Stimulated activated CD8-positive, alpha-beta memory T cell treated with anti-CD3 and anti-CD28 coated beads, Interleukin-7, amount 100 ng/mL, for 48 hours (primary cell): ENCODE measurements around the gene EXD3.
"Not testable (repeated sequence)": the region's sequence is repeated elsewhere in the genome, so short reads cannot be mapped to it uniquely, and the experiment has no call there.

ENCODE experiments used
- DNase-seq, 2 donors: peaks; one replicate each; pipeline ENCODE4 v3.0.0-alpha.2; 2020; ENCODE audit warnings: low read depth in 1 of 2; ENCODE audit errors: extremely low read depth in 1 of 2

Gene EXD3

GRCh38 chr9:137381501-137382443 is 41.2 kb downstream of the EXD3 start:
- DNase-seq = no peak

- DNase-seq = no peak
These were observed 42.4 kb downstream of the EXD3 start for GRCh38 chr9:137380606-137381005.

GRCh38 chr9:137380171-137380570 is 42.8 kb downstream of the EXD3 start:
- DNase-seq = no peak

DNA sequence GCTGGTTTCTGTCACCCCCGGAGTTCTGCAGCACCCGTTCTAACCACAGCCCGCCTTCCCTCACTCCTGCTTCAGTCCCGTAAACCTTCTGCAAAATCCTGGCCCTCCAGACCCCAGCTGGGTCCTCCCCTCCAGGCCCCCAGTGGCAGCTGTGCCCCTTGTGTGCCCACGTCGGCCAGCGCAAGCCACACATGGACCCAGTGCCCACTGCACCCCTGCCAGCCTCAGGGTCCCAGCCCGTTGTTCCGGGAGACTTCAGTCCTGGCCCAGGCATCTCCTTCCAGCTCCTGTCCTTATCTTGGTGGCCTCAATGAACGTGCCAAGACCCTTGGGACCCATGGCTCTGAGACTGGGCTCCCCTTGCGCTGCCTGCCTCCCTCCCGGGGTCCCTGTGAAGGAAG is 43.2 kb downstream of the EXD3 start:
- no peak for DNase-seq

DNA sequence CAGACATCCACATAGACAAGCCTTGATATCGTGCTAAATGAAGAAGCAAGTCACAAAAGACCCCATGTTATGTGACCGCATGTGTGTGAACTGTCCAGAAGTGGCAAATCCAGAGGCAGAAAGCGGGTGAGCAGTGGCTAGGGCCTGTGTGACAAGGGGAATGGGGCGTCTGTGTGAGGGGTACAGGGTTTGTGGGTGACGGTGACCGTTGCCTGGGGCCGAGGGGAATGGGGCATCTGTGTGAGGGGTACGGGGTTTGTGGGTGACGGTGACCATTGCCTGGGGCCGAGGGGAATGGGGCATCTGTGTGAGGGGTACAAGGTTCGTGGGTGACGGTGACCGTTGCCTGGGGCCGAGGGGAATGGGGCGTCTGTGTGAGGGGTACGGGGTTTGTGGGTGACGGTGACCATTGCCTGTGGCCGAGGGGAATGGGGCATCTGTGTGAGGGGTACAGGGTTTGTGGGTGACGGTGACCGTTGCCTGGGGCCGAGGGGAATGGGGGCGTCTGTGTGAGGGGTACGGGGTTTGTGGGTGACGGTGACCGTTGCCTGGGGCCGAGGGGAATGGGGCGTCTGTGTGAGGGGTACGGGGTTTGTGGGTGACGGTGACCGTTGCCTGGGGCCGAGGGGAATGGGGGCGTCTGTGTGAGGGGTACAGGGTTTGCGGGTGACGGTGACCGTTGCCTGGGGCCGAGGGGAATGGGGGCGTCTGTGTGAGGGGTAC is 44.1 kb downstream of the EXD3 start:
- not testable (repeated sequence) for DNase-seq

GRCh38 chr9:137376386-137376785 is 46.6 kb downstream of the EXD3 start:
- no peak for DNase-seq

GRCh38 chr9:137375321-137376058 is 47.5 kb downstream of the EXD3 start:
- no peak for DNase-seq

DNA sequence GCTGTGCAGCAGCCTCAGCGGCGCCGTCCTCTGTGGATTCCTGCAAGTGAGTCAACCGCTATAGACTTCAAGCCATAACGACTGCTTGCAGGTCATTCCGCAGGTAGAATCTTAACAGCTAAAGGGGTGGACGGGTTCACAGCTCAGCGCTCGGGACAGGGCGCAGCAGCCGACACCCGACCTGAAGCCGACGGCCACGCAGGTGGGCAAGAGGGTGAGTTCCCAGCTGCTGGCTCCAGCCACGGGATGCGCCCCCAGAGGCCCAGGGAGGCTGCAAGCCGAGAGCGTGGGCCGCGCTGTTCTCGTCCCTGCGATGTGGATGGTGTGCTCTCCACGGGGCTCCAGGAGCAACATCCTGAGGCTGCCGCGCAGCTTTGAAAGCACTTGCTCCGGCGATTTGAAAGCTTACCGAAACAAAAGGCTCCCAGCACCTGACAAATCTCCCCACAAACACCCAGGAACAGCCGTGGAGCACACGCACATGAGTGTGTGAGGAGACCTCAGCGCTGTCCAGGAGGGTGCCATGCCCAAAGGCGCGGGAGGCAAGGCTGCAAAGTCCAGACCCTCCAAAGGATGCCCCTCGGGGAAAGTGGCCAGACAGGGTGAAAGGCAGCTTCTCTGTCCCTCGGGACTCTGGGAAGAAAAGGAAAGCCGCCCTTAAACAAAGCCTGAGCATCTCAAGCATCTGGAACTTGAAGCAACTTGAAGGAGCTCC is 48.7 kb downstream of the EXD3 start:
- DNase-seq = no peak

DNA sequence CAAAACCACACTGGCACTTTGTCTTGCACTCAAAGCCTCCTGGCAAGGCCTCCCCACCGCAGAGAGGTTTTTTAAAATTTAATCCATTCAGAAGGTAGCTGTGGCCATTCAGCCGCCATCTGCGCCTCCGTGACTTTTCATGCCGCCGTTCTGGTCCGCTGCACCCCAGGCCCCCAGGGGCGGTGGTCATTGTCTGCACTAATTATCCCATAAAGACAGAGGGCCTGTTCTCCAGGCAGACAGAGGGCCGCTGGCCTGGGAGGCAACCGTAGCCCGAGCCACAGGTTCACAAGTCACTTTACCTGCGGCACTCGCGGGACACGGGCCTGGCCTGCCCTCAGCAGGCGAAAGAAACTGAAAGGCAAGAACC is 49.4 kb downstream of the EXD3 start:
- no peak for DNase-seq

- no peak for DNase-seq
These were observed 50.0 kb downstream of the EXD3 start for GRCh38 chr9:137372693-137373610.

DNA sequence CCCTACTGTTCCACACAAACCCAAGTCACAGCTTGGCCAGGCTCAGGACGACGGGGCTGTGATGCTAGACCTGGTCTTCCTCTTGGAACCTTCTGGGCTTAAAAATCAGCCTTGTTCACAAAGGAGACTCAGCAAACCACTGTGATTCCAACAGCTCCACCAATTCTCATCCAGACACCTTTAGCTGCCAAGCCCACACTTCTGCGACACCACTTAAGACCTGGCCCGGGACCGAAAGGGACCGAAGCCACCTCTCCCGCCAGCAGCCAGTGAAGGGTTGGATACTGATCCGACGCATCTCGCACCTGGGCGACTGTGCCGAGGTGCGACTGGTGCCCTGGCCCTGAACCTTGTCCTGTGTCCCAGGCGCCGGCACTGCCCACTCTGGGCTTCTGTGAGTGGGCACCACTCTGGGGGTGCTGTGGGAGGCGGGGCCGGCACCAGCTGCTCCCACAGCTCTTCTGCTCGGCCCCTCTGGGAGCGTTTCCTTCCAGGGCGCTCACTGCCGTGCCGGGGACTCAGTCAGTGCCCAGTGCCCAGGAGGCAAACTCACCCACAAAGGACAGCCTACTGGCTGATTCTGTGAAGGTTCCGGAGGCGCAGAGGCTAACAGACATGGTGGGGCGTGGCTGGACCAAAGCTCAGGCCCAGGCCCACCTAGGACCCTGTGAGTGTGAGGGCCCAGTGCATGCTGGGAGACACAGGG is 50.9 kb downstream of the EXD3 start:
- DNase-seq = no peak

GRCh38 chr9:137371521-137371941 is 51.4 kb downstream of the EXD3 start:
- no peak for DNase-seq

GRCh38 chr9:137370865-137371520 is 52.0 kb downstream of the EXD3 start:
- no peak for DNase-seq

DNA sequence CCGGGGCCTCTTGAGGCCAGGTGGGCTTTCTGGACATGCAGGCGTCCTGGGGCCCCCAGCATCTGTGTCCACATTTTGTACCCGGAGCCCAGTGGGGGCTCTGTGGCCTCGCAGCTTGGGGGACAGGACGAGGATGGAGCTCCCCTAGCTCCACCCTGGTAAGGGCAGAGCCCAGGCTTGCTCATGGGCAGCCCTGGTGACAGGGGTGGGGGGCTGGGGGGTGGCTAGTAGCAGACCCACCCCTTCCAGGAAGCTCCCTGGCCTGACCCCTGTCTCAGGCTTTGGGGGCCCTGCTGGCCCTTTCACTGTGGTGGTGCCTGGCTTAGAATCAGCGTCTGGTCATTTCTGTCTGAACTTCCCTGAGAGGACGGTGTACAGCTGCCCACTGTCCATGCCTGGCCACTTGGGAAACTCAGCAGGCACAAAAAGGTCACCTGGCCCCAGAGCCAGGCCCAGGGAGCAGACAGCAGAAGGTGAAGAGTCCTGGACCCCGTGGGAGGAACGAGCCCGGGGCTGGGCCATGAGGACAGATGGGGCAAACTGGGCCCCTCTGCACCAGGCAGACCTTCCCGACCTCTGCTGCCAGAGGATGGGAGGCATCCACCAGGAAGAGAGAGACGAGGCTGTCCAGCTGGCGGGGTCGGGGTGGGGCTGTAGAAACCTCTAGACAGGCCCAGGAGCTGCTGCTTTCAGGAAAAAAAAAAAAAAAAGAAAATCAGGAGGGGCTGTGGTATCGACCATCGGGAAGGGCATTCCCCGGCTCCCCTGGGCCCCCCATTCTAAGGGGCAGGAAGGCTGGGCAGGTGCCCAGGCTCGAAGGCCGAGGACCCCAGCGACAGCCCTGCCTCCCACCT is 52.8 kb downstream of the EXD3 start:
- no peak for DNase-seq

- DNase-seq = no peak
These were observed 53.7 kb downstream of the EXD3 start for GRCh38 chr9:137369061-137369787.

DNA sequence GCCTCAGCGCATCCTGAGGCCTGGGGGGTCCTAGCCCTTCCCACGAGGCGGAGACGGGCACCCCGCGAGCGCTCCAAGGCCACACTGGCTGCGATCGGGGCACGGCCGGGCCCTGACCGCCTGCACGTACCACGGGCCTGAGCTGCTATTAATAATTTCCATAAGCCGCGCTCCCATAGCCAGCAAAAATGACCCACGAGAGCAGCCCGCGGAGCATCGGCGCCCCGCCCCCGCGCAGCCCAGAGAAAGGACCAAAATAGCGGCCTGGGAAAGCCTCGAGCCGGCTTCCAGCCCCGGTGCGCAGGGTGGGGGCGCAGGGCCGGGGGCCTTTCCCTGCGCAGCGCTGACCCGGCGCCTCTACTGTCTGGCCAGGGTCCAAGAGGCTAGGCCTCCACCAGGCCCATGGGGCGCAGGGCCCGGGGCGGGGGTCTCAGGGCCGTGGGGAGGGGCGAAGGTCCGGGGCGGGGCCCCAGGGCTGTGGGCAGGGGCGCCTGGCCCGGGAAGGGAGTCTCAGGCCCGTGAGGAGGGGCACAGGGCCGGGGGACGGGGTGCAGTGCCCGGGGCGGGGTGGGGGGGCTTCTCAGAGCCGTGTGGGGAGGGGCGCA is 54.4 kb downstream of the EXD3 start:
- no peak for DNase-seq
